Measurements from ENCODE around the gene TLE4.

DNA sequence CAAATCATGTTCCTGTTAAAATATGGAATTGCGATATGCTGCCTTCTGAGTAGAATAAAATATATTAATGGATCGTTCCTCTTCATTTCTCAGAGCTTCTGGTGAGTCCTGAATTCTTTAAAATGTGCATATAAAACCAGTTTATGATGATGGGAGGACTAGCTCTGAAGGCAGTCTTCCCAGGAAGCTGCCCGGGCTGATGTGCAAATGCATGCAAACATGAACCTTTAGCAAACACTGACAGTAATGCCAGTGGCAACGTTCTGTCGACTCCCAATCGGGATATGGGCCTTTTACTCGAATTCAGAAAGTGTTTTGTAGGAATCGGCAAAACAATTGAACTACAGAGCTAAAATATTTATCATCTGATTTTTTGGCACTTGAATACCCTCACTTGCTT lies 93.6 kb downstream of the TLE4 start:
- TF ChIP-seq CTCF (IDR thresholded peaks at IDR 0.05) (no peak), EZH2 (IDR thresholded peaks at IDR 0.05; ENCODE audit: borderline replicate concordance, insufficient read depth, low read depth, low read length, poor library complexity, severe bottlenecking) (no peak)

Measured in B cell (primary cell).